H1 (cell line): ENCODE measurements around the gene NPL. TPM values are rescaled to one million over a fixed set of nuclear protein-coding genes. Genes with fewer than 3 reads are reported as not detected.

ENCODE experiments used
- BRCA1 ChIP-seq: IDR thresholded peaks from 2 replicates; pipeline ENCODE4 v1.6.1; 2012; ENCODE audit warnings: low read depth, low read length, improper control_type of control experiment
- CBX5 ChIP-seq: fragments of 300-800, 300-1000 bp; sonication (generic); IDR thresholded peaks from 2 replicates; pipeline ENCODE4 v1.7.1; 2016; ENCODE audit warnings: antibody characterized with exemption, low read length, low read depth
- MAX ChIP-seq: IDR thresholded peaks from 2 replicates; pipeline ENCODE4 v1.6.1; 2012; ENCODE audit warnings: inconsistent platforms
- SIN3A ChIP-seq, 2 experiments: IDR thresholded peaks in 1 of 2; conservative IDR thresholded peaks in 1 of 2; 2 replicates each; pipeline ENCODE4 v1.6.1; 2011 to 2012; ENCODE audit warnings: low read length in 2 of 2, improper control_type of control experiment in 1 of 2, low read depth in 1 of 2, mild to moderate bottlenecking in 1 of 2
- SP4 ChIP-seq: IDR thresholded peaks from 2 replicates; pipeline ENCODE4 v1.6.1; 2012; ENCODE audit warnings: low read length, inconsistent platforms
- SRF ChIP-seq: IDR thresholded peaks from 2 replicates; pipeline ENCODE4 v1.6.1; 2011; ENCODE audit warnings: mild to moderate bottlenecking, low read depth, low read length, moderate library complexity
- SUZ12 ChIP-seq: fragments of 200-600 bp; sonication (generic); IDR thresholded peaks from 2 replicates; pipeline ENCODE4 v1.6.1; 2012; ENCODE audit warnings: mild to moderate bottlenecking, inconsistent platforms, low read length, moderate library complexity, mixed read lengths
- polyA plus RNA-seq, 7 experiments: library from polyadenylated mRNA; depleted of rRNA in 3 of 7; stranded (reverse) in 5 of 7; unstranded in 2 of 7; fragments of >200 nt in 5 of 7; fragments of 200-250 nt in 2 of 7; gene quantifications; 1 replicate in 5 of 7; 2 replicates in 1 of 7; 4 replicates in 1 of 7; pipeline versions ENCODE4 v1.2.1 to v1.2.3, GENCODE V29; 2011 to 2013; ENCODE audit warnings: missing spikeins in 2 of 7, mixed read lengths in 2 of 7
- total RNA-seq: library from RNA; stranded (reverse); fragmentation: NEBNext Ultra II Directional; extraction: Animal tissue kit (Norgen Biotek cat#: 25700); gene quantifications from 2 replicates; pipeline ENCODE4 v1.2.1, GENCODE V29; 2021

NPL gene
- total and polyA plus RNA-seq, 2 of the 8 experiments (the other 6 are each of a cell fraction or from before 2014, with no cell fraction given), result 2.2 to 4.4 TPM

GRCh38 chr1:182835806-182836205 lies 46.2 kb downstream of the NPL start (continued):
- TF ChIP-seq CBX5 (no peak), SRF (no peak), SP4 (no peak), SUZ12 (no peak), BRCA1 (no peak), MAX (no peak), SIN3A (conservative IDR thresholded peaks at IDR 0.05 in 1 of 2, IDR thresholded peaks at IDR 0.05 in 1 of 2; ENCODE audit: low read depth in 1 of 2, low read length in 2 of 2) (no peak)
